ENCODE results near the gene DYNLRB1. TPM values are rescaled to one million over a fixed set of nuclear protein-coding genes. Genes with fewer than 3 reads are reported as not detected.

DYNLRB1 gene
- total and polyA plus RNA-seq, 4 donors = 15.8 to 66.9 (median 44.8) TPM

DNA sequence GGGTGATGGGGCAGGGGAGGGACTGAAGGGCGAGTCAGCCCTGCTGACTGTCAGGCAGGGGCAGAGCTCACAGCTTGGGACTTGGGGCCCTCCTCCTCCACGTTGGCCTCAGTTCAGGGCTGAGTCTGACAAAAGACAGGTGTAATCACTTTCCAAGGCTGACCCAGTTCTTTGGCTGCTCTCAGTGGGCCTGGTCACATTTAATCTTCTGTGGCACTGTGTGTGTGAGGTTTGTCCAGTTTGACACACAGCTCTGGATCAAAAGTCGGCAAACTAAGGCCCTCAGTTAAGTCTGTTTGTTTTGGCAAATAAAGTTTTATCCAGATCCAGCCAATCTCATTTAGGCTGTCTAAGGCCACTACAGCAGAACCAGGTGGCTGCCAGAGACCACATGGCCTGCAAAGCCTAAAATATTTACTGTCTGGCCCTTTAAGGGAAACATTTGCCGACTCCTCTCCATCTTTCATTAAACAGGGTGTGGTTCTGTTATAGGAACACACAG lies 37.2 kb downstream of the DYNLRB1 start:
- Histone ChIP-seq H3K4me1 (ENCODE audit: control insufficient read depth in 4 of 4, insufficient read depth in 4 of 4, low read length in 3 of 4) (peaks cover 0 to 10% (median 2%) of the 10 kb centered on the region in 4 donors), H3K4me3 (ENCODE audit: low read depth in 1 of 3, low read length in 3 of 3) (no peak overlapping the region), H3K9ac (ENCODE audit: low read depth in 1 of 2, low read length in 2 of 2) (no peak overlapping the region), H3K9me3 (ENCODE audit: control insufficient read depth in 4 of 4, low read length in 3 of 4) (no peaks in the 10 kb centered on the region), H3K27me3 (ENCODE audit: control insufficient read depth in 4 of 4, insufficient read depth in 4 of 4, low read length in 3 of 4) (no peaks in the 10 kb centered on the region), H3K36me3 (ENCODE audit: control insufficient read depth in 4 of 4, insufficient read depth in 3 of 4, low read depth in 1 of 4, low read length in 3 of 4) (no peaks in the 10 kb centered on the region), H3K27ac (ENCODE audit: low read depth in 1 of 2, low read length in 2 of 2) (peak overlapping the region; percentile 44 to 46)
- TF ChIP-seq HNF4G (IDR thresholded peaks at IDR 0.05) = no peak
- peak in 1 of 2 donors; percentile 40 for TF ChIP-seq JUND (IDR thresholded peaks at IDR 0.05)
- TF ChIP-seq TAF1 (conservative IDR thresholded peaks at IDR 0.05) = no peak
- TF ChIP-seq YY1 (IDR thresholded peaks at IDR 0.05) = peak; percentile 64
- no peak for TF ChIP-seq NR2F2 (IDR thresholded peaks at IDR 0.05)
- TF ChIP-seq, protein P1, sequence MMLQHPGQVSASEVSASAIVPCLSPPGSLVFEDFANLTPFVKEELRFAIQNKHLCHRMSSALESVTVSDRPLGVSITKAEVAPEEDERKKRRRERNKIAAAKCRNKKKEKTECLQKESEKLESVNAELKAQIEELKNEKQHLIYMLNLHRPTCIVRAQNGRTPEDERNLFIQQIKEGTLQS (IDR thresholded peaks at IDR 0.05) = no peak
- peak; percentile 43 for TF ChIP-seq FOXA2 (IDR thresholded peaks at IDR 0.05)
- TF ChIP-seq FOXA1 (IDR thresholded peaks at IDR 0.05) = no peak
- TF ChIP-seq RAD21 (IDR thresholded peaks at IDR 0.05) = peak; percentile 43 to 45
- TF ChIP-seq EGR1 (IDR thresholded peaks at IDR 0.05; ENCODE audit: low read depth in 2 of 2) = no peak
- TF ChIP-seq SP1 (IDR thresholded peaks at IDR 0.05) = peak; percentile 86
- TF ChIP-seq, protein P2, sequence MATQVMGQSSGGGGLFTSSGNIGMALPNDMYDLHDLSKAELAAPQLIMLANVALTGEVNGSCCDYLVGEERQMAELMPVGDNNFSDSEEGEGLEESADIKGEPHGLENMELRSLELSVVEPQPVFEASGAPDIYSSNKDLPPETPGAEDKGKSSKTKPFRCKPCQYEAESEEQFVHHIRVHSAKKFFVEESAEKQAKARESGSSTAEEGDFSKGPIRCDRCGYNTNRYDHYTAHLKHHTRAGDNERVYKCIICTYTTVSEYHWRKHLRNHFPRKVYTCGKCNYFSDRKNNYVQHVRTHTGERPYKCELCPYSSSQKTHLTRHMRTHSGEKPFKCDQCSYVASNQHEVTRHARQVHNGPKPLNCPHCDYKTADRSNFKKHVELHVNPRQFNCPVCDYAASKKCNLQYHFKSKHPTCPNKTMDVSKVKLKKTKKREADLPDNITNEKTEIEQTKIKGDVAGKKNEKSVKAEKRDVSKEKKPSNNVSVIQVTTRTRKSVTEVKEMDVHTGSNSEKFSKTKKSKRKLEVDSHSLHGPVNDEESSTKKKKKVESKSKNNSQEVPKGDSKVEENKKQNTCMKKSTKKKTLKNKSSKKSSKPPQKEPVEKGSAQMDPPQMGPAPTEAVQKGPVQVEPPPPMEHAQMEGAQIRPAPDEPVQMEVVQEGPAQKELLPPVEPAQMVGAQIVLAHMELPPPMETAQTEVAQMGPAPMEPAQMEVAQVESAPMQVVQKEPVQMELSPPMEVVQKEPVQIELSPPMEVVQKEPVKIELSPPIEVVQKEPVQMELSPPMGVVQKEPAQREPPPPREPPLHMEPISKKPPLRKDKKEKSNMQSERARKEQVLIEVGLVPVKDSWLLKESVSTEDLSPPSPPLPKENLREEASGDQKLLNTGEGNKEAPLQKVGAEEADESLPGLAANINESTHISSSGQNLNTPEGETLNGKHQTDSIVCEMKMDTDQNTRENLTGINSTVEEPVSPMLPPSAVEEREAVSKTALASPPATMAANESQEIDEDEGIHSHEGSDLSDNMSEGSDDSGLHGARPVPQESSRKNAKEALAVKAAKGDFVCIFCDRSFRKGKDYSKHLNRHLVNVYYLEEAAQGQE (IDR thresholded peaks at IDR 0.05) = peak; percentile 51
- TF ChIP-seq, protein P3, sequence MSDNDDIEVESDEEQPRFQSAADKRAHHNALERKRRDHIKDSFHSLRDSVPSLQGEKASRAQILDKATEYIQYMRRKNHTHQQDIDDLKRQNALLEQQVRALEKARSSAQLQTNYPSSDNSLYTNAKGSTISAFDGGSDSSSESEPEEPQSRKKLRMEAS (IDR thresholded peaks at IDR 0.05) = peak; percentile 84
- TF ChIP-seq, protein P4, sequence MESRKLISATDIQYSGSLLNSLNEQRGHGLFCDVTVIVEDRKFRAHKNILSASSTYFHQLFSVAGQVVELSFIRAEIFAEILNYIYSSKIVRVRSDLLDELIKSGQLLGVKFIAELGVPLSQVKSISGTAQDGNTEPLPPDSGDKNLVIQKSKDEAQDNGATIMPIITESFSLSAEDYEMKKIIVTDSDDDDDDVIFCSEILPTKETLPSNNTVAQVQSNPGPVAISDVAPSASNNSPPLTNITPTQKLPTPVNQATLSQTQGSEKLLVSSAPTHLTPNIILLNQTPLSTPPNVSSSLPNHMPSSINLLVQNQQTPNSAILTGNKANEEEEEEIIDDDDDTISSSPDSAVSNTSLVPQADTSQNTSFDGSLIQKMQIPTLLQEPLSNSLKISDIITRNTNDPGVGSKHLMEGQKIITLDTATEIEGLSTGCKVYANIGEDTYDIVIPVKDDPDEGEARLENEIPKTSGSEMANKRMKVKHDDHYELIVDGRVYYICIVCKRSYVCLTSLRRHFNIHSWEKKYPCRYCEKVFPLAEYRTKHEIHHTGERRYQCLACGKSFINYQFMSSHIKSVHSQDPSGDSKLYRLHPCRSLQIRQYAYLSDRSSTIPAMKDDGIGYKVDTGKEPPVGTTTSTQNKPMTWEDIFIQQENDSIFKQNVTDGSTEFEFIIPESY (IDR thresholded peaks at IDR 0.05) = no peak
- TF ChIP-seq, protein P5, sequence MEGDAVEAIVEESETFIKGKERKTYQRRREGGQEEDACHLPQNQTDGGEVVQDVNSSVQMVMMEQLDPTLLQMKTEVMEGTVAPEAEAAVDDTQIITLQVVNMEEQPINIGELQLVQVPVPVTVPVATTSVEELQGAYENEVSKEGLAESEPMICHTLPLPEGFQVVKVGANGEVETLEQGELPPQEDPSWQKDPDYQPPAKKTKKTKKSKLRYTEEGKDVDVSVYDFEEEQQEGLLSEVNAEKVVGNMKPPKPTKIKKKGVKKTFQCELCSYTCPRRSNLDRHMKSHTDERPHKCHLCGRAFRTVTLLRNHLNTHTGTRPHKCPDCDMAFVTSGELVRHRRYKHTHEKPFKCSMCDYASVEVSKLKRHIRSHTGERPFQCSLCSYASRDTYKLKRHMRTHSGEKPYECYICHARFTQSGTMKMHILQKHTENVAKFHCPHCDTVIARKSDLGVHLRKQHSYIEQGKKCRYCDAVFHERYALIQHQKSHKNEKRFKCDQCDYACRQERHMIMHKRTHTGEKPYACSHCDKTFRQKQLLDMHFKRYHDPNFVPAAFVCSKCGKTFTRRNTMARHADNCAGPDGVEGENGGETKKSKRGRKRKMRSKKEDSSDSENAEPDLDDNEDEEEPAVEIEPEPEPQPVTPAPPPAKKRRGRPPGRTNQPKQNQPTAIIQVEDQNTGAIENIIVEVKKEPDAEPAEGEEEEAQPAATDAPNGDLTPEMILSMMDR (IDR thresholded peaks at IDR 0.05; ENCODE audit: low read depth, low read length, missing input control) = no peak
- TF ChIP-seq GABPA (IDR thresholded peaks at IDR 0.05 in 1 of 2, conservative IDR thresholded peaks at IDR 0.05 in 1 of 2) = no peak
- peak; percentile 61 to 77 for TF ChIP-seq HNF4A (conservative IDR thresholded peaks at IDR 0.05)
- peak; percentile 79 to 89 for TF ChIP-seq RXRA (IDR thresholded peaks at IDR 0.05)
- WGBS = 27% methylated on average over 4 of the region's 4 CpGs
- no peak for DNase-seq (ENCODE audit: low spot score)
